Measurements from ENCODE around the gene ISM1.

DNA sequence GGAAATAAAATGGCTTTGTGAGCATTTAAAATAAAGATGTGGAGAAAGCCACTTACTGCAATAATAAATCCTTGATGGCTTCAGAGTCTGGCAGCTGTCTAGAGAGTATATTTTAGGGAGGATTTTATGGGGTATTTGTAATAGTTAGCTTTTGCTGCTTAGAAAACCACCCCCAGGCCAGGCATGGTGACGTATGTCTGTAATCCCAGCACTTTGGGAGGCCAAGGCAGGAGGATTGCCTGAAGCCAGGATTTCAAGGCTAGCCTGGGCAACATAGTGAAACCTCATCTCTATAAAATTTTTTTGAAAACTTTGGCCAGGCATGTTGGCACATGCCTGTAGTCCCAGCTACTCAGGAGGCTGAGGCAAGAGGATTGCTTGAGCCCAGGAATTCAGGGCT lies 63.8 kb downstream of the ISM1 start:
- TF ChIP-seq, protein P1, sequence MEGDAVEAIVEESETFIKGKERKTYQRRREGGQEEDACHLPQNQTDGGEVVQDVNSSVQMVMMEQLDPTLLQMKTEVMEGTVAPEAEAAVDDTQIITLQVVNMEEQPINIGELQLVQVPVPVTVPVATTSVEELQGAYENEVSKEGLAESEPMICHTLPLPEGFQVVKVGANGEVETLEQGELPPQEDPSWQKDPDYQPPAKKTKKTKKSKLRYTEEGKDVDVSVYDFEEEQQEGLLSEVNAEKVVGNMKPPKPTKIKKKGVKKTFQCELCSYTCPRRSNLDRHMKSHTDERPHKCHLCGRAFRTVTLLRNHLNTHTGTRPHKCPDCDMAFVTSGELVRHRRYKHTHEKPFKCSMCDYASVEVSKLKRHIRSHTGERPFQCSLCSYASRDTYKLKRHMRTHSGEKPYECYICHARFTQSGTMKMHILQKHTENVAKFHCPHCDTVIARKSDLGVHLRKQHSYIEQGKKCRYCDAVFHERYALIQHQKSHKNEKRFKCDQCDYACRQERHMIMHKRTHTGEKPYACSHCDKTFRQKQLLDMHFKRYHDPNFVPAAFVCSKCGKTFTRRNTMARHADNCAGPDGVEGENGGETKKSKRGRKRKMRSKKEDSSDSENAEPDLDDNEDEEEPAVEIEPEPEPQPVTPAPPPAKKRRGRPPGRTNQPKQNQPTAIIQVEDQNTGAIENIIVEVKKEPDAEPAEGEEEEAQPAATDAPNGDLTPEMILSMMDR (IDR thresholded peaks at IDR 0.05; ENCODE audit: low read depth, low read length), result no peak
- no peak for TF ChIP-seq EZH2phosphoT487 (IDR thresholded peaks at IDR 0.05; ENCODE audit: low read depth)

All from OCI-LY3 (cell line).